Loucy (cell line): ENCODE data around the gene SULT1C3.

Experiments
- H2AFZ ChIP-seq: fragments of 200-600 bp; sonication (generic); 2 replicates; pipeline ENCODE4 v1.6.0; 2016; ENCODE audit warnings: antibody characterized with exemption, mild to moderate bottlenecking, low read length, moderate library complexity
- H3F3A ChIP-seq: fragments of 200-600 bp; 2 replicates; pipeline ENCODE4 v1.6.0; 2016; ENCODE audit warnings: antibody characterized with exemption, low read depth, mild to moderate bottlenecking
- H3K27me3 ChIP-seq: fragments of 200-600 bp; sonication (generic); 2 replicates; pipeline ENCODE4 v1.6.1; 2014; ENCODE audit warnings: low read length, mild to moderate bottlenecking; ENCODE audit not compliant: insufficient read depth, poor library complexity, severe bottlenecking
- H3K36me3 ChIP-seq: fragments of 200-600 bp; sonication (generic); 2 replicates; pipeline ENCODE4 v1.6.1; 2016; ENCODE audit warnings: low read length; ENCODE audit not compliant: insufficient read depth
- H3K4me1 ChIP-seq: fragments of 200-600 bp; sonication (generic); 2 replicates; pipeline ENCODE4 v1.5.1; 2014; ENCODE audit warnings: low read length, mild to moderate bottlenecking; ENCODE audit not compliant: insufficient read depth, poor library complexity, severe bottlenecking
- H3K4me2 ChIP-seq: fragments of 200-600 bp; sonication (generic); 2 replicates; pipeline ENCODE4 v1.6.0; 2014; ENCODE audit warnings: antibody characterized with exemption, low read length, low read depth, mild to moderate bottlenecking; ENCODE audit not compliant: poor library complexity, severe bottlenecking
- H3K4me3 ChIP-seq: fragments of 200-600 bp; sonication (generic); 2 replicates; pipeline ENCODE4 v1.5.1; 2014; ENCODE audit warnings: low read length, mild to moderate bottlenecking, mixed read lengths; ENCODE audit not compliant: poor library complexity, severe bottlenecking
- H3K79me2 ChIP-seq: fragments of 200-600 bp; sonication (generic); 2 replicates; pipeline ENCODE4 v1.6.1; 2014; ENCODE audit warnings: low read length; ENCODE audit not compliant: insufficient read depth
- H3K9ac ChIP-seq: fragments of 200-600 bp; sonication (generic); 2 replicates; pipeline ENCODE4 v1.6.0; 2014; ENCODE audit warnings: mild to moderate bottlenecking, low read depth, low read length, moderate library complexity; ENCODE audit not compliant: poor library complexity, severe bottlenecking
- H3K9me2 ChIP-seq: fragments of 200-600 bp; sonication (generic); replicated peaks from 2 replicates; pipeline ENCODE4 v1.6.1; 2016; ENCODE audit warnings: low read depth, low read length, mixed read lengths
- H3K9me3 ChIP-seq: fragments of 200-600 bp; sonication (generic); 2 replicates; pipeline ENCODE4 v1.6.1; 2014; ENCODE audit warnings: mild to moderate bottlenecking, antibody characterized with exemption, low read length, low read depth; ENCODE audit not compliant: insufficient read depth
- H4K20me1 ChIP-seq: fragments of 200-600 bp; sonication (generic); 2 replicates; pipeline ENCODE4 v1.6.0; 2014; ENCODE audit warnings: antibody characterized with exemption, low read length, mild to moderate bottlenecking; ENCODE audit not compliant: insufficient read depth, poor library complexity, severe bottlenecking
- CTCF ChIP-seq: fragments of 200-600 bp; sonication (generic); conservative IDR thresholded peaks from 2 replicates; pipeline ENCODE4 v1.5.1; 2014; ENCODE audit warnings: mild to moderate bottlenecking, antibody characterized with exemption, low read length
- EZH2phosphoT487 ChIP-seq: fragments of 200-600 bp; IDR thresholded peaks from 2 replicates; pipeline ENCODE4 v1.6.1; 2018; ENCODE audit warnings: antibody characterized with exemption, mild to moderate bottlenecking, moderate library complexity, borderline replicate concordance

Gene SULT1C3

GRCh38 chr2:108240966-108241365 lies 1.2 kb downstream of the SULT1C3 start:
- H3K9me3 ChIP-seq = peaks cover 3% of the 10 kb centered on the region; the same call in 1 of the 2 replicates
- no peaks in the 10 kb centered on the region for H3K9me2 ChIP-seq
- H3K9ac ChIP-seq = no peak overlapping the region
- H3K36me3 ChIP-seq = no peaks in the 10 kb centered on the region
- no peaks in the 10 kb centered on the region for H3K27me3 ChIP-seq
- H2AFZ ChIP-seq = no peak overlapping the region
- no peak overlapping the region for H3K4me3 ChIP-seq
- H3K4me2 ChIP-seq = no peak overlapping the region
- H3F3A ChIP-seq = no peaks in the 10 kb centered on the region
- no peaks in the 10 kb centered on the region for H3K79me2 ChIP-seq
- no peaks in the 10 kb centered on the region for H3K4me1 ChIP-seq
- H4K20me1 ChIP-seq = no peaks in the 10 kb centered on the region
- no peak for TF ChIP-seq EZH2phosphoT487
- no peak for TF ChIP-seq CTCF

DNA sequence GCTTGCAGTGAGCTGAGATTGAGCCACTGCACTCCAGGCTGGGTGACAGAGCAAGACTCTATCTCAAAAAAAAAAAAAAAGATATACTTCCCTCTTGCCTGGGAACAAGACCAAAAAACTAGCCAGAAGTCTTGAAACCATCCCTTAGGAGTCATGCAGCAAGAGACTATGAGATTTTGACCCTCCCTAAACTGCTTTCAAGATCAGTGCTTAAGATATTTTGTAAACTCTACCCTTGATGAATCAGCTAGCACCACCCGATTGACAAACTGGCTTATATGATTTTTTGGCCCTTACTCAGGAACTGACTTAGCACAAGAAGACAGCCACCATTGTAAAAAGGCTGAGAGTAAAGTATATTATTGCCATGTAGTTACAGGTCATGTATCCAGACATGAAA lies 3.8 kb downstream of the SULT1C3 start:
- TF ChIP-seq EZH2phosphoT487 = no peak
- no peak for TF ChIP-seq CTCF
- Histone ChIP-seq H4K20me1 (no peaks in the 10 kb centered on the region), H3K36me3 (no peaks in the 10 kb centered on the region), H3K4me2 (no peak overlapping the region), H3K79me2 (no peaks in the 10 kb centered on the region), H3K4me3 (no peak overlapping the region), H3K9ac (no peak overlapping the region), H3K4me1 (no peaks in the 10 kb centered on the region), H3K9me3 (no peaks in the 10 kb centered on the region; the same call in 1 of the 2 replicates), H3K9me2 (no peaks in the 10 kb centered on the region), H2AFZ (no peak overlapping the region), H3K27me3 (no peaks in the 10 kb centered on the region), H3F3A (no peaks in the 10 kb centered on the region)

GRCh38 chr2:108244667-108245414 lies 5.1 kb downstream of the SULT1C3 start:
- H3F3A ChIP-seq = no peaks in the 10 kb centered on the region
- H4K20me1 ChIP-seq = no peaks in the 10 kb centered on the region
- H3K79me2 ChIP-seq = no peaks in the 10 kb centered on the region
- H3K4me3 ChIP-seq = no peak overlapping the region
- no peaks in the 10 kb centered on the region for H3K4me1 ChIP-seq
- H2AFZ ChIP-seq = no peak overlapping the region
- no peaks in the 10 kb centered on the region; the same call in 1 of the 2 replicates for H3K9me3 ChIP-seq
- TF ChIP-seq CTCF = no peak
- H3K9ac ChIP-seq = no peak overlapping the region
- no peaks in the 10 kb centered on the region for H3K36me3 ChIP-seq
- H3K27me3 ChIP-seq = no peaks in the 10 kb centered on the region
- no peak overlapping the region for H3K4me2 ChIP-seq
- no peaks in the 10 kb centered on the region for H3K9me2 ChIP-seq
